ENCODE measurements around the gene IGF2BP2. TPM values are rescaled to one million over a fixed set of nuclear protein-coding genes. Genes with fewer than 3 reads are reported as not detected.

The IGF2BP2 gene
- total RNA-seq, 1 experiment from 2014 or later = 135 TPM

GRCh38 chr3:185717627-185718402 lies 107.0 kb downstream of the IGF2BP2 start:
- Histone ChIP-seq H4K20me1 (ENCODE audit: insufficient read depth) (peaks cover 16% of the 10 kb centered on the region; the same call in 1 of the 2 replicates), H3K9me2 (ENCODE audit: insufficient read depth) (no peaks in the 10 kb centered on the region), H3K27me3 (ENCODE audit: insufficient read depth, low read length) (no peaks in the 10 kb centered on the region), H3K27ac (ENCODE audit: low read depth, low read length) (no peak overlapping the region), H3K36me3 (ENCODE audit: control insufficient read depth in 1 of 2, insufficient read depth in 2 of 2, low read length in 2 of 2) (no peaks in the 10 kb centered on the region), H3K4me3 (replicated peaks in 1 of 2; ENCODE audit: low read depth in 1 of 2, low read length in 2 of 2) (no peak overlapping the region), H3K4me2 (ENCODE audit: low read length) (no peak overlapping the region), H2AFZ (ENCODE audit: low read depth, low read length, poor library complexity, severe bottlenecking) (no peak overlapping the region), H3K4me1 (ENCODE audit: control insufficient read depth in 1 of 2, insufficient read depth in 2 of 2, low read length in 2 of 2) (peaks cover 21 to 46% of the 10 kb centered on the region in 2 experiments), H3K9ac (ENCODE audit: low read length) (no peak overlapping the region), H3K79me2 (ENCODE audit: insufficient read depth, low read length) (peaks cover 98% of the 10 kb centered on the region), H3K9me3 (ENCODE audit: control insufficient read depth in 1 of 2, insufficient read depth in 1 of 2, low read depth in 1 of 2, low read length in 2 of 2) (no peaks in the 10 kb centered on the region)
- TF ChIP-seq SP1 (IDR thresholded peaks at IDR 0.05; ENCODE audit: low read depth) = no peak
- no peak for TF ChIP-seq POLR2A (IDR thresholded peaks at IDR 0.05; ENCODE audit: borderline replicate concordance, extremely low read depth, insufficient read depth, insufficient read length)
- no peak for TF ChIP-seq CEBPB (IDR thresholded peaks at IDR 0.05; ENCODE audit: low read depth)
- no peak for TF ChIP-seq TCF7L2 (IDR thresholded peaks at IDR 0.05; ENCODE audit: borderline replicate concordance, extremely low read depth, insufficient read depth, insufficient read length)
- TF ChIP-seq, protein P1, sequence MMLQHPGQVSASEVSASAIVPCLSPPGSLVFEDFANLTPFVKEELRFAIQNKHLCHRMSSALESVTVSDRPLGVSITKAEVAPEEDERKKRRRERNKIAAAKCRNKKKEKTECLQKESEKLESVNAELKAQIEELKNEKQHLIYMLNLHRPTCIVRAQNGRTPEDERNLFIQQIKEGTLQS (IDR thresholded peaks at IDR 0.05) = no peak
- TF ChIP-seq EZH2 (IDR thresholded peaks at IDR 0.05) = no peak
- TF ChIP-seq, protein P2, sequence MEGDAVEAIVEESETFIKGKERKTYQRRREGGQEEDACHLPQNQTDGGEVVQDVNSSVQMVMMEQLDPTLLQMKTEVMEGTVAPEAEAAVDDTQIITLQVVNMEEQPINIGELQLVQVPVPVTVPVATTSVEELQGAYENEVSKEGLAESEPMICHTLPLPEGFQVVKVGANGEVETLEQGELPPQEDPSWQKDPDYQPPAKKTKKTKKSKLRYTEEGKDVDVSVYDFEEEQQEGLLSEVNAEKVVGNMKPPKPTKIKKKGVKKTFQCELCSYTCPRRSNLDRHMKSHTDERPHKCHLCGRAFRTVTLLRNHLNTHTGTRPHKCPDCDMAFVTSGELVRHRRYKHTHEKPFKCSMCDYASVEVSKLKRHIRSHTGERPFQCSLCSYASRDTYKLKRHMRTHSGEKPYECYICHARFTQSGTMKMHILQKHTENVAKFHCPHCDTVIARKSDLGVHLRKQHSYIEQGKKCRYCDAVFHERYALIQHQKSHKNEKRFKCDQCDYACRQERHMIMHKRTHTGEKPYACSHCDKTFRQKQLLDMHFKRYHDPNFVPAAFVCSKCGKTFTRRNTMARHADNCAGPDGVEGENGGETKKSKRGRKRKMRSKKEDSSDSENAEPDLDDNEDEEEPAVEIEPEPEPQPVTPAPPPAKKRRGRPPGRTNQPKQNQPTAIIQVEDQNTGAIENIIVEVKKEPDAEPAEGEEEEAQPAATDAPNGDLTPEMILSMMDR (IDR thresholded peaks at IDR 0.05 in 2 of 3, conservative IDR thresholded peaks at IDR 0.05 in 1 of 3; ENCODE audit: borderline replicate concordance in 1 of 3, insufficient read depth in 1 of 3, low read depth in 2 of 3, low read length in 2 of 3) = 0 out of 6 replicates have a peak, but pooled peaks of 1 of the 3 experiments have one; percentile 16
- ChIA-PET POLR2A (interaction anchor here (0.5 kb wide), 1 partner anchor 13 kb away, joined by 3 read pairs; no protein-coding TSS in a partner anchor), CTCF (interaction anchor here (1.1 kb wide), 1 partner anchor 51 kb away, joined by 3 read pairs; no protein-coding TSS in a partner anchor), RAD21 (ENCODE audit: low non-redundant PET in 1 of 2, low total read pairs in 2 of 2, uncharacterized antibody in 2 of 2, unreplicated experiment in 2 of 2) (interaction anchor here in 1 of 2 experiments (0.9 kb wide), 1 partner anchor 40 kb away, joined by 3 read pairs; no protein-coding TSS in a partner anchor)
- intact Hi-C loops (cut with micrococcal nuclease) = no loop called here
- DNase-seq (ENCODE audit: low read depth, low spot score) (no peak), ATAC-seq (peak; percentile 38; the same call in 1 of the 2 replicates)
- BruUV-seq (replicated peaks) = no TSS peak

All from HCT116 (cell line).